GM18907 (cell line): ENCODE data around the gene SHROOM3.

ENCODE experiments used
- ATAC-seq: cut with Tn5 transposase; IDR thresholded peaks from one replicate; pipeline ENCODE4 v1.9.1; 2021; ENCODE audit warnings: mild to moderate bottlenecking, moderate library complexity; ENCODE audit not compliant: unreplicated experiment

Gene SHROOM3

GRCh38 chr4:76687746-76688448 is 252.9 kb downstream of the SHROOM3 start:
- no peak for ATAC-seq

GRCh38 chr4:76688619-76689144 is 253.7 kb downstream of the SHROOM3 start:
- no peak for ATAC-seq

GRCh38 chr4:76689145-76689817 is 254.3 kb downstream of the SHROOM3 start:
- ATAC-seq: no peak

DNA sequence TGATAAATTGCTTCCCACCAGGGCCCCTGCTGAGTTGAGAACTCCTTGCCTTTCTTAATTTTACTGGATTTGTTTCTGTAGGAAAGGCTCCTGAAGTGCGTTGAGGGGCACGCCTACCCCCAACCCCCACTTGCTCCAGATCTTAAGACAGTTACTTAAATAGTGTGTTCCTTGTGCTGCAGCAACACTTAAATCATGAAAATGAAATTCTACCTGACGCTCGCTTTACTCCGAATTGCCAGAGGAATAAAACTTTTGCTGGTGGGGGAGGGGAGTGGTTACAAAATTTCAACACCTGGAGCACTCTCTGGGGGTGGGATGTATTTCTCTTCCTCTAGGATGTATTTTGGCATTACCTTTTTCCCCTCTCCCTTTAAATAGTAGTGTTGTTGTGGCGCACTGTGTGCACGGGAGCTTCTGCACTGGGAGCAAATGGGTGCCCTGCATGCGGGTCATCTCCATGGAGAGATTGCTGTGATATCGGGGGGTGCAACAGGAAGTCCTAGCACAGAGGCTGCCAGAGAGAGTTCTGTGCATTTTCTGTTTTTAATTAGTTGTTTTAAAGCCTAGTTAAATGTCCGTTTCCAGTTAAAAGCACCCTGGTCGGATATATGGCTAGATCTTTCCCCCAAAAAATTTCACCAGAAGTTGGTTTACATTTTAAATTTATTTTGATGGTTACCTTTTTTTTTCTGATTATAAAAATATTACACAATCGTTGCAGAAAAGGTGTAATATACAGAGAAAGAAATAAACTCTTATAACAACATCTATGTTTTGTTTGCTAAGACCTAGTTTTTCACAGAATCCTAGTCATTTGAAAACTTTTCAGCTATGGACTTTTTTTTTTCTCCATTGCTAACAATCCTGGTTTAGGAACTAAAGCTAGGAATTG is 255.2 kb downstream of the SHROOM3 start:
- no peak for ATAC-seq

GRCh38 chr4:76690906-76691275 is 255.9 kb downstream of the SHROOM3 start:
- ATAC-seq: no peak

DNA sequence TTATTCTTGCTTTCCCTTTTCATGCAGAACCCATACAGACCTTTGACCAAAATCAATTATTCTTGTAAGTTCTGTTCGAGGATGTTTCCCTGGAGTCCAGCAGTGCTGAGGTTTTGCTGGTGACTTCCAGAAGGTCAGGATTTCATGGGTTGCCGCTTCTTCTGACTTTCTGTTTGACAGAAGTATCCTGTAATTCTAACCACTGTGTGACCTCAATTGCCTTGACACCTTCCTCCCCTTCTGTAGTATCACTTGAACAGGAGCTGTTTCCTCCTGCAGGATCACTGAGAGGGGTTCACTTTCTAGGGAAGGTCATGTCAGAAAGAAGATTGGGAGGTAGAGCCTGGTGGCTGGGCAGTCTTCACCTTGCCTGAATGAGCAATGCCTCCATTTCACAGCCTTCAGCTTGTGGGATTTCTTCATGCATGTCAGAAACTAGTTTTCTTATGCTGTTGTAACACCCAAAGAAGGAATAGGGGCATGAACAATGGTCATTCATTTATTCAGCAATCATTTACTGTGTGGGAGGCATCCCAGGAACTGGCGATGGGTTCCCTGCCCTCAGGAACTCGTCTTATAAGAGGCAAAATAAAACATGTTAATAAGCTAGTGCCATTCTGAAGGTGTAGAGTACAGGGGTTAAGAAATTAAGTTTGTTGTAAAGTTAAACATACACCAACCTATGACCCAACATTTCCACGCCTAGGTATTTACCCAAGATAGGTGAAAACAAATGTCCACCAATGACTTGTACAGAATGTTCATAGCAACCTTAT is 257.0 kb downstream of the SHROOM3 start:
- no peak for ATAC-seq

DNA sequence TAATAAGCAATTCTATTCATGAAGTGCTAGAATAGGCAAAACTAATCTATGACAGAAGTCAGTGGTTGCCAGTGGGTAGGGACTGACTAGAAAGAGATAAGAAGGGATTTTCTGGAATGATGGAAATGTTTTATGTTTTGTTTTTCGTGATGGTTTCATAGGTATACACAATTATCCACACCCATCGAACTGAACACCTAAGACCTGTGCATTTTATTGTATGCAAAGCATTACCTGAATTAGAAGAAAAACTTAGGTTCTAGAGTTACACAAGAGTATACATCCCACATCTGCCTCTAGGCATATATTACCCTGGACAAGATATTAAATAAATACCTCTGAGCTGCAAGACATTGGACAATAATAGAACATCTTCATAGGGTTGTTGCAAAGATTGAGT is 257.7 kb downstream of the SHROOM3 start:
- no peak for ATAC-seq

GRCh38 chr4:76694056-76694455 is 259.0 kb downstream of the SHROOM3 start:
- no peak for ATAC-seq

DNA sequence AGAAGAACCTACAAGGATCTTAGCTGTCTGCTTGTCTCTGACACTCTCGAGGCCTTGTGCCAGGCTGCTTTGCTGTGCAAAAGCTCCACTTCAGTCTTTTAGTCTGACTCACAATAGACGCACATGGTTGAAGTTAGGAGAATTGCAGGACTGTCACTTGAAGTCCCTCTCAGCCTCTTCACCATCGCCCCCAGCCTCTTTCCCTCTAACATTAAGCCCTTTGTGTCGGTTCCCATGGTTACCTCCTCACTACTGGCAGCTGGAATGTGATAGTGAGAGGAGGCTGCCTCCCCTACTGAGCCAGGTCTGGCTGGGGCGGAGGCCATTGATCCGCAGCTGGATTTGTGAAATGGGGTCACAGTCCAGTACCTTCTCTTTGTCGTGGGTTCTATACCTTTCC is 261.1 kb downstream of the SHROOM3 start:
- no peak for ATAC-seq

GRCh38 chr4:76697129-76697803 is 262.2 kb downstream of the SHROOM3 start:
- peak; percentile 84 for ATAC-seq

- no peak for ATAC-seq
These were observed 263.1 kb downstream of the SHROOM3 start for GRCh38 chr4:76698141-76698540.

DNA sequence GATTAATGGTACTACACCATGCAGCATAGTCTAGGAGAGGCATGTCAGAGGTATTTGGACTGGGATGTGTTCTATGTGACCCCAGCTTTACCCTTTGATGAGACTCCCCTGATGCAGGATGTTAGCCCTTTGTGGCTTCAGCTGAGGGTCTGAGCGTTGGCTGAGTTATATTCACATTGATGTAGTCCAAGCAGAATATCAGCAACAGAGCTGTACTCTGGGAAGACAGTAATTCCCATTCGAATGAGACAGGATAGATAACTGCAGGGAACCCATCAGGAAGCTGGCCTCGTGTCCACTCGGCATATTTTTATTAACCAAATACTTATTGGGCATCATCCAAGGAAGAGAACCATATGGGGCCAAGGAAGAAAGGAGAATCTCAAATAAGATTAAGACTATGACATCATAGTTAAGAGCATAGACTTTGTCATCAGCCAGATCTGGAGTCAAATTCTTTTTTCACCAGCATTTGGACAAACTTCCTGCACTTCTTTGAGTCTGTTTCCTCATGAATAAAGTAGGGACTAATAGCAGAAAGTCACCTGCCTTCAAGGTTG is 264.8 kb downstream of the SHROOM3 start:
- ATAC-seq: no peak

GRCh38 chr4:76702440-76703122 is 267.6 kb downstream of the SHROOM3 start:
- ATAC-seq: no peak

DNA sequence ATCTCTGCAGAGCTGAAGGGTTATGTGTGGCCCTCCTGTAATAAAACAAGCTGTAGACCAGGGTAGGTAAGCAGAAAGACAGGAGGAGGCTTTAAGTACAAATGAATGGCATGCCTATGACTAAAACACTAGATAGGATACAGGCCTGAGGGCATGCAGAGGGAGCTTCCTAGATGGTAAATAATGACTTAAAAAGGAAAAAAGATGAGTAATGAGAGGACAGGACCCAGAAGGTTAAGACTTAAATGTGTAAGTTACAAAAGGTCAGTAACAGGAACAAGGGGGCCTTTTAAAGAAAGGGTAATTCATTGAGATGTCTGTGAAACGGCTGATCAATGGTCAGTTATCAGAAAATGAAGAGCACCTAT is 268.1 kb downstream of the SHROOM3 start:
- ATAC-seq: no peak

DNA sequence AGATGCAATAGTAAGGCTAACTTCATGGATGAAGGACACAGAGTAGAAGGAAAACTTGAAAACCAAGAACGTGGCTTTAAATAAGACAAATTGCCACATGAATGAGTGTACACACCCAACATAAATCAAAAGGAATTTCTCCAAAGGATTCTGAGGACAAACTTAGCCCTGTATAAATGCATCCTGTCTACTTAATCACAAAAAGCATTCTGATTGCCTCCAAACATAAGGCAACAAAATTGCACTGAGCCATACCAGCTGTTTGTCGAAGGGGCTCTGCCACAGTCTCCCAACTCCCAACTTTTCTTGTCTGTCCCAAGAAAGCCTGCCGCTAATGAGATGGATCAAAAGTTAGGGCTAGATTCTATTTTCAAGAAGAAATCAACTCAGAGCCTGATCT is 268.6 kb downstream of the SHROOM3 start:
- ATAC-seq: no peak

DNA sequence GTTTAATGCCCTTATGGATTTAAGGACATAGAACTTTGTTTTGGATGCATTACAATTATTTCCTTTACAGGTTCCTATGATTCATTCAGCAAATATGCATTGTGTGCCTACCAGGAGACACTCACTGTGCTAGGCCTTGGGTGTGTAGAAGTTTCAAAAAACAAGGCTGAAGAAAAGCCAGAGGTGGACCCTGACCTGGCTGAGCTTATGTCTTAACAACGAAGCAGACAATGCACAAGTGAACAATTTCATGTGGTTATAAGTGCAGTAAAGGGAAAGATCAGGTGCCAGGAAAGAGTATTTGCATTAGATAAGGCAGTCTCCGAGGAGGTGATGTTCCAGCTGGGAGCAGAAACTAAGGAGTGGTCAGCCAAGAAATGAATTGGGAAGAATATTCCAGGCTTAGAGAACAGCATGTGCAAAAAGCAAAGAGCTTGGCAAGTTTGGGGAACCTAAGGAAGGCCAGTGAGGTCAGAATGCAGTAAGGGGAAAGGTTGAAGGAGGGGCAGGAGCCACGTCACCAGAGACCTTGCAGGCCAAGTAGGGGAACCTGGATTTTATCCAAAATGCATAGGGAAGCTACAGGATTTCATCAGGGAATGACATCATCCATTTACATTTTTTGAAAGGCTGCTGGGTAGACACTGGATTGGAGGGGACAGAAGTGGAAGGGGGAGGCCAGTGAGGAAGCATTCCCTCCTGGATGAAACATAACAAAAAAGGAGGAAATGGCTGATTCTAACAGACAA is 269.3 kb downstream of the SHROOM3 start:
- no peak for ATAC-seq

DNA sequence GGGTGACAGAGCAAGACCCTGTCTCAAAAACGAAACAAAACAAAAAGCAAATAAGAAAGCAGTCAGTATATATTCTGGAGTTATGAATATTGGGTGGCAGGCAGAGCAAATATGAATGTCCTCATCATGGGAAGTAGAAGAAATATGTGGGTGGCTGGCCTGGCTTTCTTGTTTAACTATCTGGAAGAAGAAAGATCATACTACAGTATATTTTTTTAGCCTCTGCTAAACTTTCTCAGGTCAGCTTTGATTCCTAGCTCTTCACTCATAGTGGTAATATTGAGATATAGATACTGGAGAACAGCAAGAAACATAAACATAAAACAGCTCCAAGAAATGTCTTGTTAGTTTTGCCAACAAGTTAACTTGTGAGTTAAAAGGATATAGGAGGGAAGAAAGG is 270.4 kb downstream of the SHROOM3 start:
- ATAC-seq: no peak

DNA sequence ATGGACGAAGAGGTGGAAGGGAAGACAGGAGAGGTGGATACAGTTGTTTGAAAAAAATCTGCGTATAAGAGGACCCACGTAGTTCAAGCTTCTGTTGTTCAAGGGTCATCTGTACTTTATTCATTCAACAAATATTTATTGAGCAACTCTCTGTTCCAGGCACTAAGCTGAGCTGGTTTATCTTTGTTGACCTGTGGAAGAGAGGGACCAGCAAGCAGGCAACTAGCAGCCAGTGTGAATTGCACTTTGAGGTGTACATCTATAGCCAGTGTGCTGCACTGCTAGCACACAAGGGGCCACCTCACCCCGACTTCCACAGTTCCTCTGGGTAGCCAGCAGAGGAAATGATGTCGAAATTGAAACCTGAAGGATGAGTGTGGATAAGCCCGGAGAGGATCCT is 271.6 kb downstream of the SHROOM3 start:
- no peak for ATAC-seq
